Trophoblast cell (in vitro differentiated cells and primary cell): ENCODE data around the gene XRRA1.

ENCODE experiments used
- DNase-seq, 2 donors: peaks; one replicate each; pipeline ENCODE4 v3.0.0-alpha.2; 2016
- H2AFZ ChIP-seq: 2 replicates; pipeline ENCODE4 v1.6.1; 2013; ENCODE audit warnings: low read length, moderate library complexity, mild to moderate bottlenecking; ENCODE audit not compliant: insufficient read depth, poor library complexity
- H2AK5ac ChIP-seq: 2 replicates; pipeline ENCODE4 v1.6.1; 2013; ENCODE audit warnings: mild to moderate bottlenecking, low read length
- H2BK120ac ChIP-seq: 2 replicates; pipeline ENCODE4 v1.6.1; 2013; ENCODE audit warnings: low read length, mild to moderate bottlenecking, moderate library complexity; ENCODE audit not compliant: insufficient read depth, poor library complexity
- H2BK12ac ChIP-seq: 2 replicates; pipeline ENCODE4 v1.6.1; 2013; ENCODE audit warnings: mild to moderate bottlenecking, low read length, moderate library complexity
- H2BK5ac ChIP-seq: 2 replicates; pipeline ENCODE4 v1.6.1; 2013; ENCODE audit warnings: low read length, low read depth, moderate library complexity, mild to moderate bottlenecking; ENCODE audit not compliant: poor library complexity
- H3K14ac ChIP-seq: 2 replicates; pipeline ENCODE4 v1.6.1; 2013; ENCODE audit warnings: mild to moderate bottlenecking, low read length
- H3K18ac ChIP-seq: 2 replicates; pipeline ENCODE4 v1.6.1; 2013; ENCODE audit warnings: mild to moderate bottlenecking, low read length
- H3K23ac ChIP-seq: 2 replicates; pipeline ENCODE4 v1.6.1; 2013; ENCODE audit warnings: low read length
- H3K27ac ChIP-seq: 2 replicates; pipeline ENCODE4 v1.5.1; 2013; ENCODE audit warnings: low read depth, mild to moderate bottlenecking, inconsistent platforms, low read length, moderate library complexity
- H3K27me3 ChIP-seq: 2 replicates; pipeline ENCODE4 v1.6.1; 2013; ENCODE audit warnings: inconsistent platforms, mild to moderate bottlenecking, low read length, moderate library complexity; ENCODE audit not compliant: insufficient read depth
- H3K36me3 ChIP-seq, 2 experiments: 1 replicate in 1 of 2; 2 replicates in 1 of 2; pipeline ENCODE4 v1.6.1; 2013; ENCODE audit warnings: low read length in 2 of 2, mild to moderate bottlenecking in 2 of 2, moderate library complexity in 1 of 2; ENCODE audit not compliant: insufficient read depth in 2 of 2, control insufficient read depth in 1 of 2
- H3K4ac ChIP-seq: 2 replicates; pipeline ENCODE4 v1.6.1; 2013; ENCODE audit warnings: low read depth, mild to moderate bottlenecking, low read length, moderate library complexity
- H3K4me1 ChIP-seq, 2 experiments: 1 replicate in 1 of 2; 2 replicates in 1 of 2; pipeline ENCODE4 v1.6.1; 2013; ENCODE audit warnings: low read length in 2 of 2, mild to moderate bottlenecking in 2 of 2, moderate library complexity in 1 of 2; ENCODE audit not compliant: insufficient read depth in 2 of 2, control insufficient read depth in 1 of 2
- H3K4me2 ChIP-seq: 2 replicates; pipeline ENCODE4 v1.6.1; 2013; ENCODE audit warnings: inconsistent platforms, mild to moderate bottlenecking, low read length, moderate library complexity
- H3K4me3 ChIP-seq: 2 replicates; pipeline ENCODE4 v1.5.1; 2013; ENCODE audit warnings: mild to moderate bottlenecking, low read depth, low read length, inconsistent platforms
- H3K79me1 ChIP-seq: one replicate; pipeline ENCODE4 v1.6.1; 2013; ENCODE audit warnings: low read length
- H3K79me2 ChIP-seq: 2 replicates; pipeline ENCODE4 v1.6.1; 2013; ENCODE audit warnings: low read length, mild to moderate bottlenecking; ENCODE audit not compliant: control insufficient read depth, insufficient read depth, poor library complexity
- H3K9ac ChIP-seq: 2 replicates; pipeline ENCODE4 v1.6.1; 2013; ENCODE audit warnings: mild to moderate bottlenecking, low read length
- H3K9me3 ChIP-seq: 2 replicates; pipeline ENCODE4 v1.6.1; 2013; ENCODE audit warnings: low read depth, mild to moderate bottlenecking, control low read depth, inconsistent platforms, low read length; ENCODE audit not compliant: insufficient read depth
- H4K12ac ChIP-seq: 2 replicates; pipeline ENCODE4 v1.6.1; 2013; ENCODE audit warnings: low read depth, mild to moderate bottlenecking, low read length, moderate library complexity
- H4K8ac ChIP-seq: 2 replicates; pipeline ENCODE4 v1.6.1; 2013; ENCODE audit warnings: low read depth, mild to moderate bottlenecking, low read length, moderate library complexity
- H4K91ac ChIP-seq: one replicate; pipeline ENCODE4 v1.6.1; 2013; ENCODE audit warnings: low read depth, mild to moderate bottlenecking, low read length, moderate library complexity
- WGBS: extraction: QIAGEN DNeasy Blood & Tissue Kit; methylation state at CpG from one replicate; pipeline ENCODE4 v1.1.7; 2013; ENCODE audit warnings: missing lambda C conversion rate; ENCODE audit not compliant: insufficient read length, insufficient coverage; ENCODE audit errors: extremely low coverage; 5-methylcytosine and 5-hydroxymethylcytosine counted together

The XRRA1 gene

DNA sequence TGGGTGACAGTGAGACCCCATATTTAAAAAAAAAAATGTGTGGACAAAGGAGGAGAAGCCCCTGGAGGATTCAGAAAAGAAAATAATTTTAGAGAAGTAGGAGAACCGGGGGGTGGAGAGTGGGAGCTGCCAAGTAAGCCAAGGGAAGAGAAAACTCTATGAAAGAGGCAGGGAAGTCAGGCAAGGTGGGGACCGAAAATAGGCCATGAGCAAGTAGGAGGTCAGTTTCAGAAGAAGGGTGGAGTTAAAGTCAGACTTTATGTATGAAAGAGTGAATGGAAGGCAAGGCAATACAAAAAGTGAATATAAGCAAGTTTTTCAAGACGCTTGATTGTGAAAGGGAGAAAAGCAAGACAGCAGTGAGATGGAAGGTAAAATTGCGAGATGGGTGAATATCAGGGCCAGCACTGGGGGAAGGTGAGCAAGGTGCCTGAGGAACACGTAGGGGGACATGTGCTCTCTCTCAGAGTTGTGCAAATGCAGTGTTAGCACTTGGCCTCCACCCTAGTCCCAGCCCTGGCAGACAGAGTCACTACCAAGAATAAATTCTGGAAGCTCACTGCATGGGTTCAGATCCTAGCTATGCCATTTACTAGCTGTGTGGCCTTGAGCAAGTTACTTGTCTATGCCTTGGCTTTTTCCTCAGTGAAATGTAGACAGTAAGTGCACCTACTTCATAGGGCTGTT is 6.7 kb downstream of the XRRA1 start:
- H2BK120ac ChIP-seq: no peak overlapping the region
- WGBS: no CpG with 5 or more reads among the region's 5 CpGs
- no peaks in the 10 kb centered on the region for H3K9me3 ChIP-seq
- no peak overlapping the region for H3K27ac ChIP-seq
- H3K9ac ChIP-seq: no peak overlapping the region
- H3K79me1 ChIP-seq: no peaks in the 10 kb centered on the region
- no peak overlapping the region for H2BK5ac ChIP-seq
- H3K14ac ChIP-seq: no peak overlapping the region
- H3K23ac ChIP-seq: no peak overlapping the region
- H4K8ac ChIP-seq: no peak overlapping the region
- H3K36me3 ChIP-seq: no peaks in the 10 kb centered on the region
- H2AK5ac ChIP-seq: no peak overlapping the region
- H3K4ac ChIP-seq: no peak overlapping the region
- DNase-seq: no peak
- no peak overlapping the region for H2AFZ ChIP-seq
- H4K91ac ChIP-seq: no peak overlapping the region
- no peaks in the 10 kb centered on the region for H3K27me3 ChIP-seq
- no peak overlapping the region for H2BK12ac ChIP-seq
- no peaks in the 10 kb centered on the region for H3K79me2 ChIP-seq
- H3K4me3 ChIP-seq: no peak overlapping the region
- H4K12ac ChIP-seq: no peak overlapping the region
- H3K4me1 ChIP-seq: no peaks in the 10 kb centered on the region
- no peak overlapping the region for H3K18ac ChIP-seq
- H3K4me2 ChIP-seq: no peak overlapping the region

DNA sequence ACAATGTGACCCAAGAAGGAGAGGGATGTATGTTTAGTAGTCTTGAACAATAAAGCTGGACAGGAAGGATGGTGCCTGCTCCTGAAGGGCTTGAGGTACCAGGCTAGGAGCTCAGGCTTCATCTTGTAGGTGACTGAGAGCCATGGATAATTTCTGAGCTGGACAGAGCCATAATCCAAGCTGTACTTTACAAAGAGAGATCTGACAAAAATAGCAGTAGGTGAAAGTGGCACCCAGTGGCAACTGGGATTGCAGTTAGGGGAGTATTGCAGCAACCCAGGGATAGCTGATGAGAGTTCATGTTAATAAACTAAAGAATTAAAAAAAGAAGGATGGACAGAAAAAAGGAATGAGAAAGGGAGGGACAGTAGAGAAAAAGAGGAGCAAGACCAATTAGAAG is 7.4 kb downstream of the XRRA1 start:
- no peak overlapping the region for H3K14ac ChIP-seq
- peaks cover 2 to 3% of the 10 kb centered on the region in 2 experiments for H3K36me3 ChIP-seq
- DNase-seq: no peak
- no peak overlapping the region for H2BK5ac ChIP-seq
- H2AFZ ChIP-seq: no peak overlapping the region
- H3K23ac ChIP-seq: no peak overlapping the region
- H3K4me3 ChIP-seq: no peak overlapping the region
- no peaks in the 10 kb centered on the region for H3K4me1 ChIP-seq
- H3K4ac ChIP-seq: no peak overlapping the region
- no peak overlapping the region for H3K18ac ChIP-seq
- no peak overlapping the region for H4K12ac ChIP-seq
- no peak overlapping the region for H2AK5ac ChIP-seq
- H2BK120ac ChIP-seq: no peak overlapping the region
- H4K8ac ChIP-seq: no peak overlapping the region
- H3K4me2 ChIP-seq: no peak overlapping the region
- no peaks in the 10 kb centered on the region for H3K79me1 ChIP-seq
- H3K27ac ChIP-seq: no peak overlapping the region
- H2BK12ac ChIP-seq: no peak overlapping the region
- no peak overlapping the region for H4K91ac ChIP-seq
- no peak overlapping the region for H3K9ac ChIP-seq
- no peaks in the 10 kb centered on the region for H3K9me3 ChIP-seq
- no peaks in the 10 kb centered on the region for H3K79me2 ChIP-seq
- no peaks in the 10 kb centered on the region for H3K27me3 ChIP-seq

DNA sequence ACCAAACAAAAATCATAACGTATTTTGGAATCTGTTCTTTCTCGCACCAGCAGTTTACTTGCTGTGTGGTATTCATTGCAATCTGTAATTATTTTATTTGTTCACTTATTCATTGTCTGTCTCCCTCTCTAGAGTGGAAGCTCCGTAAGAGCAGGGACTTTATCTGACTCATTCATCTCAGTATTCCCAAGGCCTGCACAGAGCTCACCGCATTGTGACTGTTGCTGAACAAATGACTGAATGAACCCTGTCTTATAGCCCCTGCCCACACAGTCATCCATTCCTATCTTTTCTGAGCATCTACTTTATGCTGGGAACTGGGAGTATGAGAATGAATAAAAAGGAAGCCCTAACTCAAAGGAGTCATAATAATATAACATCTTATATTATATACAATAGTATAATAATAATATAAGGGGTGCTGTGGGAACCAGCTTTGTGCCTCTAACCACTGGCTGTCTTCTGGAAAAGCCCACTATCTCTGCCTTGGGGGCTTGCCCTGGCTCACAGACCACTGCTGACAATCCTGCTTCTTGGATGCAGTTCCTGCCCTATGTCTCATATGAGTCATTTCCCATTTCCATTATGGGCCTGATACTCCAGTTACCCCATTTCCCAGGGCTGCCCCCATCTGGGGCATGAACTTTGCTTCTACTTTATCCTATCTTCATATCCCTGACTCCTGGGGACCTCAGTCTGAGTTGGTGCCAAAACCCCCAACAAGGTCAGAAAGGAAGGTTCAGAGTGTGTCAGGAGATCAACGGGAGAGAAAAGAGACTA is 11.0 kb downstream of the XRRA1 start:
- no peak overlapping the region for H3K9ac ChIP-seq
- H3K79me1 ChIP-seq: no peaks in the 10 kb centered on the region
- H3K4me2 ChIP-seq: no peak overlapping the region
- DNase-seq: no peak
- no peaks in the 10 kb centered on the region for H3K79me2 ChIP-seq
- no peaks in the 10 kb centered on the region for H3K4me1 ChIP-seq
- H3K27ac ChIP-seq: no peak overlapping the region
- no peak overlapping the region for H4K8ac ChIP-seq
- no peak overlapping the region for H4K12ac ChIP-seq
- WGBS: no CpG with 5 or more reads among the region's 5 CpGs
- no peak overlapping the region for H3K4me3 ChIP-seq
- no peak overlapping the region for H2BK12ac ChIP-seq
- no peak overlapping the region for H3K4ac ChIP-seq
- H2AFZ ChIP-seq: no peak overlapping the region
- H3K18ac ChIP-seq: no peak overlapping the region
- no peak overlapping the region for H4K91ac ChIP-seq
- H3K36me3 ChIP-seq: peaks cover 4 to 8% of the 10 kb centered on the region in 2 experiments
- H2AK5ac ChIP-seq: no peak overlapping the region
- no peak overlapping the region for H2BK5ac ChIP-seq
- H3K23ac ChIP-seq: no peak overlapping the region
- H3K14ac ChIP-seq: no peak overlapping the region
- no peak overlapping the region for H2BK120ac ChIP-seq
- no peaks in the 10 kb centered on the region for H3K27me3 ChIP-seq
- no peaks in the 10 kb centered on the region for H3K9me3 ChIP-seq

DNA sequence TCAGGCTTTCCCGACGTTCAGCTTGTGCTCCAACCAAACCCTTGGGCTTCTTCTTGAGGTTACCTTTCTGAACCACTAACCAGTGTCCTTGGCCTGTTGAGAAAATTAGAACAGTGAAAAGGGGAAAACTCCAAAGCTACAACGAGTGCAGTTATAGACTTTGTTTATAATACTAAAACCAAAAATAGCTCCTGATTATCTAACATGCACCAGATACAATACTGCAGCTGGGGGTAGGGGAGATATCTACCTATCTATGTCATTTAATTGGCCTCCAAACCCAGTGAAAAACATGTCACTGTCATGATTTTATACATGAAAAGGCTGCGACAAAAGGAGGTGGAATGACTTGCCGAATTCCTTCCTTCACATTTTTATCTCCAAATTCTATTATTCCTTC is 11.9 kb downstream of the XRRA1 start:
- Histone ChIP-seq H3K23ac (no peak overlapping the region), H3K36me3 (peaks cover 4 to 8% of the 10 kb centered on the region in 2 experiments), H3K4me1 (no peaks in the 10 kb centered on the region), H2BK120ac (no peak overlapping the region), H2AK5ac (no peak overlapping the region), H3K18ac (no peak overlapping the region), H3K79me1 (no peaks in the 10 kb centered on the region), H2BK5ac (no peak overlapping the region), H4K12ac (no peak overlapping the region), H3K9ac (no peak overlapping the region), H2BK12ac (no peak overlapping the region), H4K8ac (no peak overlapping the region), H3K4me3 (no peak overlapping the region), H3K4ac (no peak overlapping the region), H3K27ac (no peak overlapping the region), H3K4me2 (no peak overlapping the region), H3K14ac (no peak overlapping the region), H3K27me3 (no peaks in the 10 kb centered on the region), H4K91ac (no peak overlapping the region), H3K79me2 (no peaks in the 10 kb centered on the region), H2AFZ (no peak overlapping the region), H3K9me3 (no peaks in the 10 kb centered on the region)
- no peak for DNase-seq
- WGBS: no CpG with 5 or more reads among the region's 5 CpGs
